H1 (cell line): ENCODE data around the gene GRIA1. TPM values are rescaled to one million over a fixed set of nuclear protein-coding genes. Genes with fewer than 3 reads are reported as not detected.

ENCODE experiments used
- ATF2 ChIP-seq: IDR thresholded peaks from 2 replicates; pipeline ENCODE4 v1.6.1; 2012; ENCODE audit warnings: low read length, inconsistent platforms
- CBX5 ChIP-seq: fragments of 300-800, 300-1000 bp; sonication (generic); IDR thresholded peaks from 2 replicates; pipeline ENCODE4 v1.7.1; 2016; ENCODE audit warnings: antibody characterized with exemption, low read length, low read depth
- GTF2F1 ChIP-seq: IDR thresholded peaks from 2 replicates; pipeline ENCODE4 v1.6.1; 2012; ENCODE audit warnings: low read depth, low read length, improper control_type of control experiment, borderline replicate concordance
- MAFK ChIP-seq: IDR thresholded peaks from 2 replicates; pipeline ENCODE4 v1.6.1; 2012; ENCODE audit warnings: low read depth, mild to moderate bottlenecking, improper control_type of control experiment, low read length
- RBBP5 ChIP-seq: IDR thresholded peaks from 2 replicates; pipeline ENCODE4 v1.7.1; 2012; ENCODE audit warnings: low read depth, mild to moderate bottlenecking, inconsistent platforms, low read length, moderate library complexity, borderline replicate concordance
- polyA plus RNA-seq, 7 experiments: library from polyadenylated mRNA; depleted of rRNA in 3 of 7; stranded (reverse) in 5 of 7; unstranded in 2 of 7; fragments of >200 nt in 5 of 7; fragments of 200-250 nt in 2 of 7; gene quantifications; 1 replicate in 5 of 7; 2 replicates in 1 of 7; 4 replicates in 1 of 7; pipeline versions ENCODE4 v1.2.1 to v1.2.3, GENCODE V29; 2011 to 2013; ENCODE audit warnings: missing spikeins in 2 of 7, mixed read lengths in 2 of 7
- total RNA-seq: library from RNA; stranded (reverse); fragmentation: NEBNext Ultra II Directional; extraction: Animal tissue kit (Norgen Biotek cat#: 25700); gene quantifications from 2 replicates; pipeline ENCODE4 v1.2.1, GENCODE V29; 2021

Gene GRIA1
- total and polyA plus RNA-seq, 2 of the 8 experiments (the other 6 are each of a cell fraction or from before 2014, with no cell fraction given): 0.97 to 2.5 TPM

- TF ChIP-seq CBX5: no peak
- TF ChIP-seq GTF2F1: no peak
- no peak for TF ChIP-seq MAFK
- TF ChIP-seq ATF2: no peak
- no peak for TF ChIP-seq RBBP5
These were observed 258.4 kb downstream of the GRIA1 start (continued) for GRCh38 chr5:153748823-153749222.
